Suppressor macrophage treated with lipopolysaccharide for 1 hour (primary cell): ENCODE measurements around the gene DPP10.

ENCODE experiments used
- DNase-seq, 3 donors: peaks; one replicate each; pipeline ENCODE4 v3.0.0-alpha.2; 2020 to 2022

Gene DPP10

GRCh38 chr2:115796078-115796477, 1353.6 kb downstream of the DPP10 start:
- no peak for DNase-seq

GRCh38 chr2:115807276-115807675, 1364.8 kb downstream of the DPP10 start:
- DNase-seq: no peak

GRCh38 chr2:115825912-115826311, 1383.5 kb downstream of the DPP10 start:
- DNase-seq: no peak

GRCh38 chr2:115833196-115833595, 1390.8 kb downstream of the DPP10 start:
- no peak for DNase-seq

GRCh38 chr2:115838539-115838938, 1396.1 kb downstream of the DPP10 start:
- no peak for DNase-seq

- no peak for DNase-seq
These were observed 1399.9 kb downstream of the DPP10 start for GRCh38 chr2:115842306-115842705.

GRCh38 chr2:115848192-115848591, 1405.8 kb downstream of the DPP10 start:
- DNase-seq: no peak

- no peak for DNase-seq
These were observed 1424.6 kb downstream of the DPP10 start for GRCh38 chr2:115867024-115867423.

- no peak for DNase-seq
These were observed 1432.0 kb downstream of the DPP10 start for GRCh38 chr2:115874427-115874826.

GRCh38 chr2:115880558-115880957, 1438.1 kb downstream of the DPP10 start:
- DNase-seq: no peak

GRCh38 chr2:115887209-115887776, 1444.9 kb downstream of the DPP10 start:
- no peak for DNase-seq
